Kidney (tissue), 14 donors: ENCODE measurements around the gene PLCD1. TPM values are rescaled to one million over a fixed set of nuclear protein-coding genes. Genes with fewer than 3 reads are reported as not detected.

ENCODE experiments used
- DNase-seq, 5 donors: peaks; one replicate each; pipeline ENCODE4 v3.0.0-alpha.2; 2013 to 2020
- FAIRE-seq: peaks from 2 replicates; lab custom pipeline; 2012; peaks lifted over from hg19 to GRCh38; lab: Jason Lieb, UNC
- H3K27ac ChIP-seq, 2 donors: one replicate each; pipeline ENCODE4 v1.7.0; 2013; ENCODE audit warnings: low read depth in 2 of 2, low read length in 2 of 2, inconsistent platforms in 1 of 2
- H3K27me3 ChIP-seq: one replicate; pipeline ENCODE4 v1.7.1; 2013; ENCODE audit warnings: low read length, inconsistent platforms; ENCODE audit not compliant: control insufficient read depth, insufficient read depth
- H3K36me3 ChIP-seq, 3 donors: one replicate each; pipeline versions ENCODE4 v1.7.0 to v1.7.1; 2013; ENCODE audit warnings: low read length in 3 of 3, control low read depth in 1 of 3, inconsistent platforms in 1 of 3; ENCODE audit not compliant: insufficient read depth in 3 of 3, control insufficient read depth in 2 of 3
- H3K4me1 ChIP-seq, 3 donors: one replicate each; pipeline versions ENCODE4 v1.7.0 to v1.7.1; 2013; ENCODE audit warnings: low read length in 3 of 3, inconsistent platforms in 1 of 3, low read depth in 1 of 3; ENCODE audit not compliant: control insufficient read depth in 2 of 3, insufficient read depth in 2 of 3
- H3K4me3 ChIP-seq, 3 donors: one replicate each; pipeline versions ENCODE4 v1.7.0 to v1.8.1; 2013; ENCODE audit warnings: low read length in 3 of 3, control low read depth in 1 of 3, inconsistent platforms in 1 of 3
- H3K9ac ChIP-seq, 3 donors: one replicate each; pipeline versions ENCODE4 v1.7.0 to v1.7.1; 2013; ENCODE audit warnings: low read length in 3 of 3, control low read depth in 1 of 3, inconsistent platforms in 1 of 3
- H3K9me3 ChIP-seq, 3 donors: one replicate each; pipeline versions ENCODE4 v1.7.0 to v1.7.1; 2013; ENCODE audit warnings: low read length in 3 of 3, control low read depth in 1 of 3, inconsistent platforms in 1 of 3; ENCODE audit not compliant: control insufficient read depth in 2 of 3, insufficient read depth in 1 of 3
- CTCF ChIP-seq: IDR thresholded peaks from 3 replicates; pipeline ENCODE4 v1.5.1; 2012; ENCODE audit warnings: mild to moderate bottlenecking, moderate library complexity, borderline replicate concordance; ENCODE audit not compliant: insufficient read depth; ENCODE audit errors: extremely low read depth
- intact Hi-C: fragments of 100-400 bp; cut with DNase I; formaldehyde crosslinking; loops from one replicate; pipeline ENCODE4 v1.11.1; 2022
- polyA plus RNA-seq: library from polyadenylated mRNA; stranded (reverse); fragments of 350-450 nt; fragmentation: Illumina TruSeq; extraction: RNeasy Lipid Tissue Mini Kit (QIAGEN cat#74804); gene quantifications from one replicate; pipeline ENCODE4 v1.2.3, GENCODE V29; 2014; ENCODE audit warnings: low read depth, low replicate concordance; ENCODE audit not compliant: insufficient read depth
- total RNA-seq: library from RNA; stranded (reverse); fragmentation: NEBNext Ultra II Directional; extraction: Animal tissue kit (Norgen Biotek cat#: 25700); gene quantifications from one replicate; pipeline ENCODE4 v1.2.1, GENCODE V29; 2021
- donor health status: control.
- donor health status: control.
- donor health status: control.
- donor health status: control.
- donor health status: control.
- donor health status: DM: yes; HTN: yes; CAD: no.
- donor health status: Normal renal cell carcinoma (clear cell type).

The PLCD1 gene
- total and polyA plus RNA-seq, 2 donors from 2014 or later, result 39.1 to 50.0 TPM

GRCh38 chr3:38016410-38016809 is 13.0 kb downstream of the PLCD1 start:
- intact Hi-C loops, result no loop called here
- no peaks in the 10 kb centered on the region for H3K27me3 ChIP-seq
- FAIRE-seq, result no peak
- H3K36me3 ChIP-seq, result peaks cover 8 to 19% (median 10%) of the 10 kb centered on the region in 3 donors
- H3K4me3 ChIP-seq, result no peak overlapping the region
- no peak overlapping the region for H3K27ac ChIP-seq
- peak in 1 of 5 donors; percentile 46 for DNase-seq
- no peak for TF ChIP-seq CTCF
- H3K9ac ChIP-seq, result no peak overlapping the region
- no peaks in the 10 kb centered on the region for H3K4me1 ChIP-seq
- no peaks in the 10 kb centered on the region for H3K9me3 ChIP-seq

- H3K27me3 ChIP-seq, result no peaks in the 10 kb centered on the region
- intact Hi-C loops, result no loop called here
- H3K36me3 ChIP-seq, result peaks cover 8 to 21% (median 10%) of the 10 kb centered on the region in 3 donors
- no peak overlapping the region for H3K4me3 ChIP-seq
- no peak for TF ChIP-seq CTCF
- no peaks in the 10 kb centered on the region for H3K9me3 ChIP-seq
- DNase-seq (no peak), FAIRE-seq (no peak)
- H3K27ac ChIP-seq, result no peak overlapping the region
- no peaks in the 10 kb centered on the region for H3K4me1 ChIP-seq
- no peak overlapping the region for H3K9ac ChIP-seq
Observed at GRCh38 chr3:38015984-38016383, 13.5 kb downstream of the PLCD1 start.

GRCh38 chr3:38015485-38015884 is 14.0 kb downstream of the PLCD1 start:
- TF ChIP-seq CTCF, result no peak
- Histone ChIP-seq H3K4me3 (no peak overlapping the region), H3K27me3 (no peaks in the 10 kb centered on the region), H3K9me3 (no peaks in the 10 kb centered on the region), H3K36me3 (peaks cover 8 to 26% (median 10%) of the 10 kb centered on the region in 3 donors), H3K27ac (no peak overlapping the region), H3K4me1 (no peaks in the 10 kb centered on the region), H3K9ac (no peak overlapping the region)
- DNase-seq (no peak), FAIRE-seq (no peak)
- intact Hi-C loops, result no loop called here

- Histone ChIP-seq H3K4me1 (no peaks in the 10 kb centered on the region), H3K36me3 (peaks cover 4 to 31% (median 9%) of the 10 kb centered on the region in 3 donors), H3K9me3 (no peaks in the 10 kb centered on the region), H3K27ac (no peak overlapping the region), H3K4me3 (no peak overlapping the region), H3K9ac (no peak overlapping the region), H3K27me3 (no peaks in the 10 kb centered on the region)
- FAIRE-seq (no peak), DNase-seq (peak in 1 of 5 donors; percentile 78)
- no peak for TF ChIP-seq CTCF
- intact Hi-C loops, result no loop called here
Observed at GRCh38 chr3:38011111-38011510, 18.3 kb downstream of the PLCD1 start.
